ENCODE measurements around the gene COPS2. TPM values are rescaled to one million over a fixed set of nuclear protein-coding genes. Genes with fewer than 3 reads are reported as not detected.

Gene COPS2
- total and polyA plus RNA-seq, 9 of the 15 experiments (the other 6 are each of a cell fraction or from before 2014, with no cell fraction given): 66.4 to 154 (median 117) TPM

DNA sequence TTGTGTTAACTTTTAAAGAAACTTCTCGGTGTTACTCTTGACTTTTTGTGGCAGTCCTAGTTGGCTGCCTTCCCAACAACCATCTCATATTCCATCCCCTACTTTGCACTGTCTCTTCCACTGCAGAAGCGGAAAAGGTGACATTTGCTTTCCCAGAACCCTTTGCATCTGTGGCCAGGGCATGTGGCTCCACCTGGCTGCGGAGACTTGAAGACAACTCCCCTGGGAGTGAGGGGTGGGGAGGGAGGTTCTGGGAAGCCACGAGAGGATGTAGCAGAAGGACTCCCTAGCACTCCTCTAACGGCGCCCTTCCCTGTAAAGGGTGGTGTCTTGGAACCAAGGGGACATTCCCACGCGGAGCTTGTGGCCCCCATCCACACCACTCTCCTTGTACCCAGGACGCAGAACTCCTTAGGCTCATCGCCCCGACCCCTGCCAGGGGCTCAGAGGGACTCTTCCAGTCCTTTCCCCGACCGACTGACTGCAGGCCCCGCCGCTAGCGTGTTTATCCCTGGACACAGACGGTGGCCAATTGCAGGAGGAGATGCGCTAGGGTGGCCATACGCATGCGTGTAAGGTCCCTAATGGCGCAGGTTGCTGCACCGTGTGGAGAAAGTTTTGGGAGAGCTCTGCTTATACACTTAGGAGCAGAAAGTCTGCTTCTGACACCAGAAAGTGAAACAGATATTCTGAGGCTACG is 75.9 kb downstream of the COPS2 start (continued):
- TF ChIP-seq, protein P1, sequence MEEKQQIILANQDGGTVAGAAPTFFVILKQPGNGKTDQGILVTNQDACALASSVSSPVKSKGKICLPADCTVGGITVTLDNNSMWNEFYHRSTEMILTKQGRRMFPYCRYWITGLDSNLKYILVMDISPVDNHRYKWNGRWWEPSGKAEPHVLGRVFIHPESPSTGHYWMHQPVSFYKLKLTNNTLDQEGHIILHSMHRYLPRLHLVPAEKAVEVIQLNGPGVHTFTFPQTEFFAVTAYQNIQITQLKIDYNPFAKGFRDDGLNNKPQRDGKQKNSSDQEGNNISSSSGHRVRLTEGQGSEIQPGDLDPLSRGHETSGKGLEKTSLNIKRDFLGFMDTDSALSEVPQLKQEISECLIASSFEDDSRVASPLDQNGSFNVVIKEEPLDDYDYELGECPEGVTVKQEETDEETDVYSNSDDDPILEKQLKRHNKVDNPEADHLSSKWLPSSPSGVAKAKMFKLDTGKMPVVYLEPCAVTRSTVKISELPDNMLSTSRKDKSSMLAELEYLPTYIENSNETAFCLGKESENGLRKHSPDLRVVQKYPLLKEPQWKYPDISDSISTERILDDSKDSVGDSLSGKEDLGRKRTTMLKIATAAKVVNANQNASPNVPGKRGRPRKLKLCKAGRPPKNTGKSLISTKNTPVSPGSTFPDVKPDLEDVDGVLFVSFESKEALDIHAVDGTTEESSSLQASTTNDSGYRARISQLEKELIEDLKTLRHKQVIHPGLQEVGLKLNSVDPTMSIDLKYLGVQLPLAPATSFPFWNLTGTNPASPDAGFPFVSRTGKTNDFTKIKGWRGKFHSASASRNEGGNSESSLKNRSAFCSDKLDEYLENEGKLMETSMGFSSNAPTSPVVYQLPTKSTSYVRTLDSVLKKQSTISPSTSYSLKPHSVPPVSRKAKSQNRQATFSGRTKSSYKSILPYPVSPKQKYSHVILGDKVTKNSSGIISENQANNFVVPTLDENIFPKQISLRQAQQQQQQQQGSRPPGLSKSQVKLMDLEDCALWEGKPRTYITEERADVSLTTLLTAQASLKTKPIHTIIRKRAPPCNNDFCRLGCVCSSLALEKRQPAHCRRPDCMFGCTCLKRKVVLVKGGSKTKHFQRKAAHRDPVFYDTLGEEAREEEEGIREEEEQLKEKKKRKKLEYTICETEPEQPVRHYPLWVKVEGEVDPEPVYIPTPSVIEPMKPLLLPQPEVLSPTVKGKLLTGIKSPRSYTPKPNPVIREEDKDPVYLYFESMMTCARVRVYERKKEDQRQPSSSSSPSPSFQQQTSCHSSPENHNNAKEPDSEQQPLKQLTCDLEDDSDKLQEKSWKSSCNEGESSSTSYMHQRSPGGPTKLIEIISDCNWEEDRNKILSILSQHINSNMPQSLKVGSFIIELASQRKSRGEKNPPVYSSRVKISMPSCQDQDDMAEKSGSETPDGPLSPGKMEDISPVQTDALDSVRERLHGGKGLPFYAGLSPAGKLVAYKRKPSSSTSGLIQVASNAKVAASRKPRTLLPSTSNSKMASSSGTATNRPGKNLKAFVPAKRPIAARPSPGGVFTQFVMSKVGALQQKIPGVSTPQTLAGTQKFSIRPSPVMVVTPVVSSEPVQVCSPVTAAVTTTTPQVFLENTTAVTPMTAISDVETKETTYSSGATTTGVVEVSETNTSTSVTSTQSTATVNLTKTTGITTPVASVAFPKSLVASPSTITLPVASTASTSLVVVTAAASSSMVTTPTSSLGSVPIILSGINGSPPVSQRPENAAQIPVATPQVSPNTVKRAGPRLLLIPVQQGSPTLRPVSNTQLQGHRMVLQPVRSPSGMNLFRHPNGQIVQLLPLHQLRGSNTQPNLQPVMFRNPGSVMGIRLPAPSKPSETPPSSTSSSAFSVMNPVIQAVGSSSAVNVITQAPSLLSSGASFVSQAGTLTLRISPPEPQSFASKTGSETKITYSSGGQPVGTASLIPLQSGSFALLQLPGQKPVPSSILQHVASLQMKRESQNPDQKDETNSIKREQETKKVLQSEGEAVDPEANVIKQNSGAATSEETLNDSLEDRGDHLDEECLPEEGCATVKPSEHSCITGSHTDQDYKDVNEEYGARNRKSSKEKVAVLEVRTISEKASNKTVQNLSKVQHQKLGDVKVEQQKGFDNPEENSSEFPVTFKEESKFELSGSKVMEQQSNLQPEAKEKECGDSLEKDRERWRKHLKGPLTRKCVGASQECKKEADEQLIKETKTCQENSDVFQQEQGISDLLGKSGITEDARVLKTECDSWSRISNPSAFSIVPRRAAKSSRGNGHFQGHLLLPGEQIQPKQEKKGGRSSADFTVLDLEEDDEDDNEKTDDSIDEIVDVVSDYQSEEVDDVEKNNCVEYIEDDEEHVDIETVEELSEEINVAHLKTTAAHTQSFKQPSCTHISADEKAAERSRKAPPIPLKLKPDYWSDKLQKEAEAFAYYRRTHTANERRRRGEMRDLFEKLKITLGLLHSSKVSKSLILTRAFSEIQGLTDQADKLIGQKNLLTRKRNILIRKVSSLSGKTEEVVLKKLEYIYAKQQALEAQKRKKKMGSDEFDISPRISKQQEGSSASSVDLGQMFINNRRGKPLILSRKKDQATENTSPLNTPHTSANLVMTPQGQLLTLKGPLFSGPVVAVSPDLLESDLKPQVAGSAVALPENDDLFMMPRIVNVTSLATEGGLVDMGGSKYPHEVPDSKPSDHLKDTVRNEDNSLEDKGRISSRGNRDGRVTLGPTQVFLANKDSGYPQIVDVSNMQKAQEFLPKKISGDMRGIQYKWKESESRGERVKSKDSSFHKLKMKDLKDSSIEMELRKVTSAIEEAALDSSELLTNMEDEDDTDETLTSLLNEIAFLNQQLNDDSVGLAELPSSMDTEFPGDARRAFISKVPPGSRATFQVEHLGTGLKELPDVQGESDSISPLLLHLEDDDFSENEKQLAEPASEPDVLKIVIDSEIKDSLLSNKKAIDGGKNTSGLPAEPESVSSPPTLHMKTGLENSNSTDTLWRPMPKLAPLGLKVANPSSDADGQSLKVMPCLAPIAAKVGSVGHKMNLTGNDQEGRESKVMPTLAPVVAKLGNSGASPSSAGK (IDR thresholded peaks at IDR 0.05): peak; percentile 79
- no peak for TF ChIP-seq ZNF785 (CRISPR knock-in tag; IDR thresholded peaks at IDR 0.05)
- TF ChIP-seq L3MBTL2 (IDR thresholded peaks at IDR 0.05): peak; percentile 75
